ENCODE results near the gene PRKAG2.

Gene PRKAG2

DNA sequence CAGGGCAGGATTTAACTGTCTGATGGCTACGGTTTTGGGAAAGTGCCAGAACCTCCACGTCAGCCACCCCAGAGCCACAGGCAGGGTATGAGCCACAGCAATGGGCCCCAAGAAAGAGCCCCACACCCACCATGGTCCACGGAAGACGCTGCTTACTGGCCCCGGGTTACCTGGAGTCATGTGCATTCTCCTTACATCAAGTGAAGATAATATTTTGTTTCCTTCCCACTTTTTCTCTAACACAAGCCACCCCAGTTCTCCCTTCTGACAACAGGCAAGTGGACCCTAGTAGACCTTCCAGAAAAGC is 67.1 kb downstream of the PRKAG2 start:
- Histone ChIP-seq H3K36me3 (ENCODE audit: low read length) (no peaks in the 10 kb centered on the region), H3F3A (ENCODE audit: insufficient read depth) (no peaks in the 10 kb centered on the region), H2AFZ (ENCODE audit: low read depth, low read length, severe bottlenecking) (no peak overlapping the region), H3K4me2 (ENCODE audit: low read depth, low read length, poor library complexity, severe bottlenecking) (no peak overlapping the region), H3K4me3 (ENCODE audit: insufficient read depth, low read length, poor library complexity, severe bottlenecking) (no peak overlapping the region), H3K9ac (ENCODE audit: low read length) (no peak overlapping the region), H3K79me2 (ENCODE audit: insufficient read depth, low read length) (no peaks in the 10 kb centered on the region), H3K9me3 (ENCODE audit: insufficient read depth, low read length) (no peaks in the 10 kb centered on the region), H3K9me2 (replicated peaks; ENCODE audit: insufficient read depth, low read length) (no peaks in the 10 kb centered on the region), H3K27me3 (ENCODE audit: low read length) (no peaks in the 10 kb centered on the region), H4K20me1 (ENCODE audit: low read depth, low read length) (no peaks in the 10 kb centered on the region), H3K27ac (ENCODE audit: low read depth, low read length) (no peak overlapping the region)
- TF ChIP-seq EZH2phosphoT487 (conservative IDR thresholded peaks at IDR 0.05; ENCODE audit: low read length), result no peak
- TF ChIP-seq, protein P1, sequence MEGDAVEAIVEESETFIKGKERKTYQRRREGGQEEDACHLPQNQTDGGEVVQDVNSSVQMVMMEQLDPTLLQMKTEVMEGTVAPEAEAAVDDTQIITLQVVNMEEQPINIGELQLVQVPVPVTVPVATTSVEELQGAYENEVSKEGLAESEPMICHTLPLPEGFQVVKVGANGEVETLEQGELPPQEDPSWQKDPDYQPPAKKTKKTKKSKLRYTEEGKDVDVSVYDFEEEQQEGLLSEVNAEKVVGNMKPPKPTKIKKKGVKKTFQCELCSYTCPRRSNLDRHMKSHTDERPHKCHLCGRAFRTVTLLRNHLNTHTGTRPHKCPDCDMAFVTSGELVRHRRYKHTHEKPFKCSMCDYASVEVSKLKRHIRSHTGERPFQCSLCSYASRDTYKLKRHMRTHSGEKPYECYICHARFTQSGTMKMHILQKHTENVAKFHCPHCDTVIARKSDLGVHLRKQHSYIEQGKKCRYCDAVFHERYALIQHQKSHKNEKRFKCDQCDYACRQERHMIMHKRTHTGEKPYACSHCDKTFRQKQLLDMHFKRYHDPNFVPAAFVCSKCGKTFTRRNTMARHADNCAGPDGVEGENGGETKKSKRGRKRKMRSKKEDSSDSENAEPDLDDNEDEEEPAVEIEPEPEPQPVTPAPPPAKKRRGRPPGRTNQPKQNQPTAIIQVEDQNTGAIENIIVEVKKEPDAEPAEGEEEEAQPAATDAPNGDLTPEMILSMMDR (IDR thresholded peaks at IDR 0.05; ENCODE audit: insufficient read depth, low read length, poor library complexity, severe bottlenecking), result no peak

DNA sequence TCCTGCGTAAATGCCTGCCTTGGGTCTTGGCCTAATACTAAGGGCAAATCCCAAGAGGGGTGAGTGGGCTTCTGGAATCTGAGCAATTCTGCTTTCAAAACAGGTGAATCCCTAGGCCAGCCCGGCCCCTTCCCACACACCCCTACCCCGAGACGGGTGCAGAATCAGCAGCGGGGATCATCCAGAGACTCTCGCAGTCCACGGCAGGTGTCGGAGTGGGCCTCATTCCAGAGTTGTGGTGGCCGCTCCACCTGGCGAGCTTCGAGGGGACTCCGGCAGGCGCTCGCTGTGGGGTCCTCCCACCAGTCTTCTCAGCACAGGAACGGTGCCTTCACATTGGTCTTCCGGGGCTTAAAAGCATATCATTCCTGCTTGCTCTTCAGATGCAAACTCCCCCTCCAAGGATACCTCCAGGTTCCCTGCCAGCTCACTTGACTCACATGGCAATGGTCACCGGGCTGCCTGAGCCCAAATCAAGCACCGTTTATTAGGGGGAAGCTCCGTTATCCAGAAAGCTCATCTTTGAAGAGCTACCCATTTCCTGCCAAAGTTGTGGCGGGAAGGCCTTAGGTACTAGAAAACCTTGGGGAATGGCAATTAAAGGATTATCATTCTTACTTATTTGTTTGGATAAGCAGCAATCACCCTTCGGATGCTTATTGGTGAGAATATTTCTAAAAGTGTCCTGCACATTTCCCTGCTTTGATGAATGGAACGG is 67.6 kb downstream of the PRKAG2 start:
- Histone ChIP-seq H3F3A (ENCODE audit: insufficient read depth) (no peaks in the 10 kb centered on the region), H3K9me2 (replicated peaks; ENCODE audit: insufficient read depth, low read length) (no peaks in the 10 kb centered on the region), H3K27ac (ENCODE audit: low read depth, low read length) (no peak overlapping the region), H3K36me3 (ENCODE audit: low read length) (no peaks in the 10 kb centered on the region), H3K9ac (ENCODE audit: low read length) (no peak overlapping the region), H3K9me3 (ENCODE audit: insufficient read depth, low read length) (no peaks in the 10 kb centered on the region), H3K4me3 (ENCODE audit: insufficient read depth, low read length, poor library complexity, severe bottlenecking) (no peak overlapping the region), H3K4me2 (ENCODE audit: low read depth, low read length, poor library complexity, severe bottlenecking) (no peak overlapping the region), H4K20me1 (ENCODE audit: low read depth, low read length) (no peaks in the 10 kb centered on the region), H3K79me2 (ENCODE audit: insufficient read depth, low read length) (no peaks in the 10 kb centered on the region), H3K27me3 (ENCODE audit: low read length) (no peaks in the 10 kb centered on the region), H2AFZ (ENCODE audit: low read depth, low read length, severe bottlenecking) (no peak overlapping the region)
- no peak for TF ChIP-seq EZH2phosphoT487 (conservative IDR thresholded peaks at IDR 0.05; ENCODE audit: low read length)
- TF ChIP-seq, protein P1 (IDR thresholded peaks at IDR 0.05; ENCODE audit: insufficient read depth, low read length, poor library complexity, severe bottlenecking), result no peak

DNA sequence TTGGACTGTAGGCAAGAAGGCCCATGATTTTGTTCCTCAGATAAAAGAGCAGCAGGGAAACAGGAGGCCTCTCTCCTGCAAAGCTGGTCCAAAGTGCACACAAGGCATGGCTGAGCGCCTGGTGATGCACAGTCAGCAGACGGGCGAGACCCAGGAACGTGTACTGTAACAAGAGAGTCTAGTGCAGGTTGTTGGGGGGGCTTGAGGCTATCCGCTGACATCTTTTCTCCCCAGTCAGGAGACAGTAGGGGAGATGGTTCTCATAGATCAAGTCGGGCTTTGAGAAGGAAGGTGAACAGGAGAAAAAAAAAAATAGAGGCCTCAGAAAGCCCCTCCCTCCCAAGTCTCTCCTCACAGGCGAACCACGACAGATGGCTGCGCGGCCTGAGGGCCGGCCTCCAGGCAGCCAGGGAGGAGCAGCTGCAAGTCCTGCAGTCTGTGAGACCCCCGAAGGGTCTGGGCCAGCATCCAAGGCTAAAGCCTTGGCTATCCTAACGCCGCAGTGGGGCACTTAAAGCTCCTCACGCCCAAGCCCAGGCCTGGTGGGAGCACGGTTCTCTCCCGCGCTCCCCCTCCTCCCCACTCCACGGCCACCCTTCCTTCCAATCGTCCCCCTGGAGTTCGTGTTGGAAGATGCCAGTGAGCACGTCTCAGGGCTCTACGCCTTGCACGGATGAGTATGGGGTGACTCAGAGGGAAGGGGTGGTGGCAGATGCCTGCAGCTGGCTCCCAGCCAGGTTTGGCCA is 68.3 kb downstream of the PRKAG2 start:
- Histone ChIP-seq H3K27ac (ENCODE audit: low read depth, low read length) (no peak overlapping the region), H3K4me2 (ENCODE audit: low read depth, low read length, poor library complexity, severe bottlenecking) (no peak overlapping the region), H3K27me3 (ENCODE audit: low read length) (no peaks in the 10 kb centered on the region), H3F3A (ENCODE audit: insufficient read depth) (no peaks in the 10 kb centered on the region), H3K9me2 (replicated peaks; ENCODE audit: insufficient read depth, low read length) (no peaks in the 10 kb centered on the region), H4K20me1 (ENCODE audit: low read depth, low read length) (no peaks in the 10 kb centered on the region), H3K36me3 (ENCODE audit: low read length) (no peaks in the 10 kb centered on the region), H3K9me3 (ENCODE audit: insufficient read depth, low read length) (no peaks in the 10 kb centered on the region), H2AFZ (ENCODE audit: low read depth, low read length, severe bottlenecking) (no peak overlapping the region), H3K79me2 (ENCODE audit: insufficient read depth, low read length) (no peaks in the 10 kb centered on the region), H3K9ac (ENCODE audit: low read length) (no peak overlapping the region), H3K4me3 (ENCODE audit: insufficient read depth, low read length, poor library complexity, severe bottlenecking) (no peak overlapping the region)
- TF ChIP-seq EZH2phosphoT487 (conservative IDR thresholded peaks at IDR 0.05; ENCODE audit: low read length), result no peak
- TF ChIP-seq, protein P1 (IDR thresholded peaks at IDR 0.05; ENCODE audit: insufficient read depth, low read length, poor library complexity, severe bottlenecking), result no peak
